CD14-positive monocyte (primary cell): ENCODE results near the gene MND1. TPM values are rescaled to one million over a fixed set of nuclear protein-coding genes. Genes with fewer than 3 reads are reported as not detected.

Experiments used
- DNase-seq, 3 donors: peaks; one replicate each; pipeline ENCODE4 v3.0.0-alpha.2; 2011 to 2022
- H2AFZ ChIP-seq: 2 replicates; pipeline ENCODE4 v1.6.0; 2012; ENCODE audit warnings: mild to moderate bottlenecking, low read depth, low read length, inconsistent platforms; ENCODE audit not compliant: insufficient read depth, poor library complexity, severe bottlenecking
- H3K27ac ChIP-seq, 2 donors: 1 replicate in 1 of 2; 2 replicates in 1 of 2; pipeline ENCODE4 v1.5.1; 2012 to 2013; ENCODE audit warnings: low read length in 2 of 2, control low read depth in 1 of 2, inconsistent platforms in 1 of 2, low read depth in 1 of 2, mild to moderate bottlenecking in 1 of 2
- H3K27me3 ChIP-seq, 2 donors: one replicate each; pipeline versions ENCODE4 v1.6.0 to v1.6.1; 2011 to 2013; ENCODE audit warnings: low read length in 2 of 2; ENCODE audit not compliant: control insufficient read depth in 2 of 2, insufficient read depth in 2 of 2
- H3K36me3 ChIP-seq, 2 donors: replicated peaks in 1 of 2; 1 replicate in 1 of 2; 2 replicates in 1 of 2; pipeline versions ENCODE4 v1.5.1 to v1.6.1; 2012 to 2013; ENCODE audit warnings: low read length in 2 of 2, control low read depth in 1 of 2, inconsistent platforms in 1 of 2, mild to moderate bottlenecking in 1 of 2; ENCODE audit not compliant: insufficient read depth in 2 of 2, control insufficient read depth in 1 of 2
- H3K4me1 ChIP-seq, 2 donors: 1 replicate in 1 of 2; 2 replicates in 1 of 2; pipeline versions ENCODE4 v1.5.1 to v1.6.1; 2012 to 2013; ENCODE audit warnings: low read length in 2 of 2, control low read depth in 1 of 2, inconsistent platforms in 1 of 2, mild to moderate bottlenecking in 1 of 2, moderate library complexity in 1 of 2; ENCODE audit not compliant: insufficient read depth in 2 of 2, control insufficient read depth in 1 of 2
- H3K4me2 ChIP-seq: replicated peaks from 2 replicates; pipeline ENCODE3; 2012; ENCODE audit warnings: low read length, moderate library complexity, mild to moderate bottlenecking; ENCODE audit not compliant: poor library complexity, severe bottlenecking; ENCODE audit errors: extremely low read depth
- H3K4me3 ChIP-seq, 3 experiments: fragments of 200-600 bp in 1 of 3; sonication (generic) in 1 of 3; replicated peaks in 1 of 3; 1 replicate in 2 of 3; 2 replicates in 1 of 3; pipeline ENCODE4 v1.5.1; 2011 to 2013; ENCODE audit warnings: low read length in 3 of 3, mild to moderate bottlenecking in 3 of 3, control low read depth in 2 of 3, low read depth in 2 of 3, inconsistent platforms in 1 of 3, moderate library complexity in 1 of 3
- H3K79me2 ChIP-seq: 2 replicates; pipeline ENCODE4 v1.6.0; 2012; ENCODE audit warnings: mild to moderate bottlenecking, control low read depth, inconsistent platforms, low read length, moderate library complexity; ENCODE audit not compliant: insufficient read depth
- H3K9ac ChIP-seq: 2 replicates; pipeline ENCODE4 v1.6.0; 2017; ENCODE audit warnings: low read length, mild to moderate bottlenecking; ENCODE audit not compliant: insufficient read depth, poor library complexity, severe bottlenecking
- H3K9me3 ChIP-seq, 2 donors: replicated peaks in 1 of 2; 1 replicate in 1 of 2; 2 replicates in 1 of 2; pipeline versions ENCODE4 v1.5.1 to v1.6.1; 2012 to 2013; ENCODE audit warnings: low read length in 2 of 2, control low read depth in 1 of 2; ENCODE audit not compliant: control insufficient read depth in 1 of 2, insufficient read depth in 1 of 2
- H4K20me1 ChIP-seq: 2 replicates; pipeline ENCODE4 v1.6.0; 2012; ENCODE audit warnings: mild to moderate bottlenecking, low read length, control low read depth, moderate library complexity; ENCODE audit not compliant: insufficient read depth
- H3K27ac Mint-ChIP-seq, 7 donors: one replicate each; pipeline ENCODE4 v1.8.0; 2020; ENCODE audit warnings: mild to moderate bottlenecking in 7 of 7, mixed read lengths in 7 of 7, moderate library complexity in 6 of 7, inconsistent platforms in 2 of 7
- H3K27me3 Mint-ChIP-seq, 3 donors: one replicate each; pipeline ENCODE4 v1.8.0; 2021 to 2022; ENCODE audit warnings: low read depth in 3 of 3, mild to moderate bottlenecking in 3 of 3, mixed read lengths in 3 of 3, moderate library complexity in 3 of 3, inconsistent platforms in 1 of 3
- H3K36me3 Mint-ChIP-seq, 2 donors: one replicate each; pipeline ENCODE4 v1.8.0; 2020; ENCODE audit warnings: mixed read lengths in 2 of 2, inconsistent platforms in 1 of 2, mild to moderate bottlenecking in 1 of 2
- H3K4me1 Mint-ChIP-seq: one replicate; pipeline ENCODE4 v1.8.0; 2020; ENCODE audit warnings: mild to moderate bottlenecking, mixed read lengths
- H3K4me3 Mint-ChIP-seq, 2 donors: one replicate each; pipeline ENCODE4 v1.8.0; 2020; ENCODE audit warnings: mild to moderate bottlenecking in 2 of 2, mixed read lengths in 2 of 2, moderate library complexity in 1 of 2
- H3K9me3 Mint-ChIP-seq, 7 donors: one replicate each; pipeline ENCODE4 v1.8.0; 2020 to 2022; ENCODE audit warnings: mixed read lengths in 7 of 7, mild to moderate bottlenecking in 6 of 7, moderate library complexity in 6 of 7, inconsistent platforms in 2 of 7
- CTCF ChIP-seq: fragments of 200-600 bp; IDR thresholded peaks from one replicate; pipeline ENCODE4 v1.8.0; 2022; ENCODE audit warnings: antibody characterized with exemption, mild to moderate bottlenecking
- WGBS: methylation state at CpG from one replicate; pipeline ENCODE4 v1.1.5; 2013; ENCODE audit warnings: missing lambda C conversion rate; ENCODE audit not compliant: insufficient coverage; 5-methylcytosine and 5-hydroxymethylcytosine counted together
- intact Hi-C, 2 donors: fragments of 100-400 bp; cut with micrococcal nuclease; formaldehyde crosslinking; loops; one replicate each; pipeline versions ENCODE4 v1.15.0 to v1.15.1; 2023
- polyA plus RNA-seq, 3 donors: library from polyadenylated mRNA; depleted of rRNA in 1 of 3; unstranded in 2 of 3; stranded (reverse) in 1 of 3; fragments of 300-500 nt in 2 of 3; fragments of >200 nt in 1 of 3; fragmentation: Illumina TruSeq in 2 of 3; gene quantifications; 1 replicate in 2 of 3; 2 replicates in 1 of 3; pipeline ENCODE4 v1.2.3, GENCODE V29; 2012 to 2021
- small RNA-seq: library from RNA; depleted of rRNA; stranded (forward); fragments of <200 nt; gene quantifications from one replicate; pipeline ENCODE3, GENCODE V24; 2012; ENCODE audit warnings: low read depth; ENCODE audit not compliant: insufficient read length

The MND1 gene
- polyA plus RNA-seq, 3 donors, result not detected

DNA sequence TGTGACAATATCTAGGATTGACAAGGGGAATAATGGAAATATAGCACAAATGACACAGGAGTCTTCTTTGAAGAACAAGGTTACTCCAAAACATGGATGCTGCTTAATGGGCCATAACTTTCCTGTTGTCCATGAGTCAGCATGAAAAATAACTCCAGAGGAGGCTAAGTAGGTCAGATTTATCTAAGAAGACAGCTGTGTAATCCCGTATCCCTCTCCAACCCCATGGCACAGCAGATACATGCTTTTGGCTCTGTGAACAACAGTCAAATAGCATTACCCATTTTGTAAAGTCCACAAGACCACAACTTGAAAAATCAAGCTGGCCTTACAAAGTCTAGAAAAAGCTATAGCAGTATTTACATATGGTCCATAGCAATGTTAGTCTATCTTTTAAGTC lies 119.6 kb downstream of the MND1 start:
- no peak overlapping the region for H2AFZ ChIP-seq

More for the DNA sequence above, 119.6 kb downstream of the MND1 start:
- WGBS, result 50% methylated on average over 1 of the region's 1 CpG
- peaks cover 27% of the 10 kb centered on the region for H3K79me2 ChIP-seq
- Mint-ChIP-seq H3K27ac (peak overlapping the region in 1 of 7 donors; percentile 30), H3K27me3 (peaks cover 1 to 3% (median 3%) of the 10 kb centered on the region in 3 donors), H3K36me3 (peaks cover 0 to 3% of the 10 kb centered on the region in 2 donors), H3K4me1 (peaks cover 34% of the 10 kb centered on the region), H3K4me3 (no peak overlapping the region), H3K9me3 (peaks cover 0 to 2% (median 0%) of the 10 kb centered on the region in 7 donors)
- no peaks in the 10 kb centered on the region for H3K27me3 ChIP-seq
- intact Hi-C loops, result no loop called here
- no peak overlapping the region for H3K27ac ChIP-seq
- H3K4me2 ChIP-seq, result no peak overlapping the region
- no peak overlapping the region for H3K9ac ChIP-seq
- DNase-seq, result no peak
- peaks cover 27% of the 10 kb centered on the region for H4K20me1 ChIP-seq
- no peak overlapping the region for H3K4me3 ChIP-seq
- no peak for TF ChIP-seq CTCF
- peaks cover 26 to 41% of the 10 kb centered on the region in 2 donors for H3K4me1 ChIP-seq
- no peaks in the 10 kb centered on the region for H3K9me3 ChIP-seq
- H3K36me3 ChIP-seq, result no peaks in the 10 kb centered on the region

Small RNA genes within 50 kb of the gene (small RNA-seq; reads per million reads assigned to genes)
- gene RN7SL419P, result not detected

Other genes with a start within 250 kb of the MND1 start
- gene TRIM2, start 140.2 kb upstream of the MND1 start, polyA plus RNA-seq, result under 1 TPM; 0.50 to 0.96 (median 0.76) TPM
- 10 to 100 TPM; 11.2 to 58.3 (median 26.0) TPM for gene TMEM131L, start 121.7 kb downstream of the MND1 start, polyA plus RNA-seq